ENCODE data around the gene EIF1AD. TPM values are rescaled to one million over a fixed set of nuclear protein-coding genes. Genes with fewer than 3 reads are reported as not detected.
A peak's percentile ranks its signal among the peaks of the same experiment; 100 is the strongest.

The EIF1AD gene
- total RNA-seq, 1 experiment from 2014 or later = 55.2 TPM

DNA sequence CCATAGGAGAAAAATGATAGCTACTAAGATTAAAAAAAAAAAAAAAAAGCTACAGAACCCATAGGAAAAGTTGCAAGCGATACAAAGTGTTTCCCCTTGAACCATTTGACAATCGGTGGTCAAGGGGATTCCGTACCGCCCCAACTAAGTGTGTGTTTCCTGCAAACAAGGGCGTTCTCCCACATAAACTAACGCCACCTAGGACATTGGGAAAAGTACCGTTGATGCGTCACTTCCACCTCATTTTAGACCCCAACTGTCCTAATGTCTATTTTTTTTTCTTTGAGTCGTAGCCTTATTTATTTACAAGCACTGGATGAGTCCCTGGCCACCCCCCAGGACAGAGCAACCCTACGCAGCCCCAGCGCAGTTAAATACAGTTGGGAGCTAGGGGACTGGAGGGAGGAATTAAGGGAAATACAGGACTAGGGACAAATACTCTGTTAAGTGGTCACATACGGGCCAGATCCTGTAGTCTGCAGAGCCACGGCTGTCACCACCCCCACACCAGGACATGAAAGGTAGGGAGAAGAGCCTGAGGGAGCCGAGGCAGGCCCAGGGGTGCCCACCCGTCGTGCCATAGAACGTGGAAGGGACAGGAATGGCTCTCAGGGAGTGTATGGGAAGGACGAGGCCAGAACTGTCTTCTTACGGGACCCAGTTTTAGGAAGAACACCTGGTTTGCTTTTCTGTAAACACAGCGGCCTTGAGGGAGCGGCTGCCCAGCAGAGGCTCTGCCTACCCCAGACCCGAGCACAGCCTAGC, 19.0 kb downstream of the EIF1AD start:
- H3K9me3 ChIP-seq (ENCODE audit: insufficient read depth, low read depth) = no peaks in the 10 kb centered on the region
- H3K9me2 ChIP-seq (ENCODE audit: insufficient read depth) = no peaks in the 10 kb centered on the region
- no peak for DNase-seq
- H3K4me3 ChIP-seq = no peak overlapping the region
- no peak for TF ChIP-seq EZH2 (IDR thresholded peaks at IDR 0.05; ENCODE audit: low read depth)
- TF ChIP-seq CTCF (conservative IDR thresholded peaks at IDR 0.05) = no peak
- H4K20me1 ChIP-seq (ENCODE audit: insufficient read depth) = no peaks in the 10 kb centered on the region
- H3K27me3 ChIP-seq (ENCODE audit: insufficient read depth, low read depth) = no peaks in the 10 kb centered on the region
- ChIA-PET CTCF (interaction anchor here (0.6 to 0.7 kb wide), 2 partner anchors 99 to 147 kb away, joined by 4 to 5 read pairs; no protein-coding TSS in a partner anchor), POLR2A (ENCODE audit: unreplicated experiment) (no interaction called here)
- intact Hi-C loops (cut with micrococcal nuclease; ENCODE audit: unreplicated experiment) = no loop called here
- no TSS peak for BruUV-seq (replicated peaks)
- peaks cover 27% of the 10 kb centered on the region; the same call in 1 of the 2 replicates for H3F3A ChIP-seq (ENCODE audit: insufficient read depth, low read depth)
- peaks cover 4% of the 10 kb centered on the region; the same call in 1 of the 2 replicates for H3K4me1 ChIP-seq (replicated peaks; ENCODE audit: insufficient read depth)
- 0 out of 2 replicates have a peak, but pooled peaks cover 4% of the 10 kb centered on the region for H3K36me3 ChIP-seq (ENCODE audit: low read depth)
- H3K4me2 ChIP-seq = no peak overlapping the region
- H2AFZ ChIP-seq = no peak overlapping the region
- no peak overlapping the region for H3K27ac ChIP-seq
- no peaks in the 10 kb centered on the region for H3K79me2 ChIP-seq (ENCODE audit: low read depth)

- peaks cover 30% of the 10 kb centered on the region; the same call in 1 of the 2 replicates for H3F3A ChIP-seq (ENCODE audit: insufficient read depth, low read depth)
- H4K20me1 ChIP-seq (ENCODE audit: insufficient read depth) = 0 out of 2 replicates have a peak, but pooled peaks cover 1% of the 10 kb centered on the region
- H3K36me3 ChIP-seq (ENCODE audit: low read depth) = 0 out of 2 replicates have a peak, but pooled peaks cover 4% of the 10 kb centered on the region
- TF ChIP-seq CTCF (conservative IDR thresholded peaks at IDR 0.05) = no peak
- no peak for TF ChIP-seq EZH2 (IDR thresholded peaks at IDR 0.05; ENCODE audit: low read depth)
- no peaks in the 10 kb centered on the region for H3K9me3 ChIP-seq (ENCODE audit: insufficient read depth, low read depth)
- DNase-seq = no peak
- intact Hi-C loops (cut with micrococcal nuclease; ENCODE audit: unreplicated experiment) = no loop called here
- ChIA-PET CTCF (interaction anchor here (0.6 to 0.7 kb wide), 2 partner anchors 98 to 146 kb away, joined by 4 to 5 read pairs; no protein-coding TSS in a partner anchor), POLR2A (ENCODE audit: unreplicated experiment) (no interaction called here)
- no peak overlapping the region for H3K4me2 ChIP-seq
- no peak overlapping the region for H2AFZ ChIP-seq
- no peaks in the 10 kb centered on the region for H3K27me3 ChIP-seq (ENCODE audit: insufficient read depth, low read depth)
- no peak overlapping the region for H3K27ac ChIP-seq
- BruUV-seq (replicated peaks) = TSS peak; percentile 6
- peaks cover 4% of the 10 kb centered on the region; the same call in 1 of the 2 replicates for H3K4me1 ChIP-seq (replicated peaks; ENCODE audit: insufficient read depth)
- H3K79me2 ChIP-seq (ENCODE audit: low read depth) = no peaks in the 10 kb centered on the region
- H3K4me3 ChIP-seq = no peak overlapping the region
- H3K9me2 ChIP-seq (ENCODE audit: insufficient read depth) = no peaks in the 10 kb centered on the region
These were observed 19.8 kb downstream of the EIF1AD start for GRCh38 chr11:65981972-65982823.

- H3K4me2 ChIP-seq = no peak overlapping the region
- intact Hi-C loops (cut with micrococcal nuclease; ENCODE audit: unreplicated experiment) = no loop called here
- no peaks in the 10 kb centered on the region for H3K27me3 ChIP-seq (ENCODE audit: insufficient read depth, low read depth)
- no peaks in the 10 kb centered on the region for H3K9me3 ChIP-seq (ENCODE audit: insufficient read depth, low read depth)
- H2AFZ ChIP-seq = no peak overlapping the region
- H4K20me1 ChIP-seq (ENCODE audit: insufficient read depth) = peaks cover 7% of the 10 kb centered on the region; the same call in 1 of the 2 replicates
- H3K4me3 ChIP-seq = no peak overlapping the region
- H3K4me1 ChIP-seq (replicated peaks; ENCODE audit: insufficient read depth) = no peaks in the 10 kb centered on the region
- H3K36me3 ChIP-seq (ENCODE audit: low read depth) = peaks cover 7% of the 10 kb centered on the region; the same call in 1 of the 2 replicates
- CTCF ChIA-PET = no interaction called here
- H3K27ac ChIP-seq = no peak overlapping the region
- H3F3A ChIP-seq (ENCODE audit: insufficient read depth, low read depth) = peaks cover 24% of the 10 kb centered on the region; the same call in 1 of the 2 replicates
- POLR2A ChIA-PET (ENCODE audit: unreplicated experiment) = no interaction called here
- no peaks in the 10 kb centered on the region for H3K9me2 ChIP-seq (ENCODE audit: insufficient read depth)
- no peak for DNase-seq
- no TSS peak for BruUV-seq (replicated peaks)
- no peak for TF ChIP-seq EZH2 (IDR thresholded peaks at IDR 0.05; ENCODE audit: low read depth)
- TF ChIP-seq CTCF (conservative IDR thresholded peaks at IDR 0.05) = no peak
- H3K79me2 ChIP-seq (ENCODE audit: low read depth) = no peaks in the 10 kb centered on the region
These were observed 20.7 kb downstream of the EIF1AD start for GRCh38 chr11:65981101-65981740.

Data from PC-9 (cell line).